Heart right ventricle (tissue), 16 donors: ENCODE measurements around the gene UGT1A7. TPM values are rescaled to one million over a fixed set of nuclear protein-coding genes. Genes with fewer than 3 reads are reported as not detected.

Experiments
- ATAC-seq, 8 donors: fragments of 200-7000 bp; cut with Tn5 transposase; one replicate each; pipeline ENCODE4 v1.9.1; 2020; ENCODE audit warnings: mild to moderate bottlenecking in 8 of 8, moderate library complexity in 8 of 8, moderate number of reproducible peaks in 1 of 8
- DNase-seq, 2 donors: peaks; one replicate each; pipeline ENCODE4 v3.0.0-alpha.2; 2020
- H3K27ac ChIP-seq, 10 donors: fragments of 200-600 bp; sonication (generic) in 2 of 10; one replicate each; pipeline versions ENCODE4 v1.5.0 to v1.8.0; 2020 to 2022; ENCODE audit warnings: mild to moderate bottlenecking in 3 of 10
- H3K27me3 ChIP-seq, 7 donors: fragments of 200-600 bp; one replicate each; pipeline ENCODE4 v1.8.0; 2021 to 2022; ENCODE audit warnings: mild to moderate bottlenecking in 2 of 7
- H3K36me3 ChIP-seq, 9 donors: fragments of 200-600 bp; sonication (generic) in 1 of 9; one replicate each; pipeline versions ENCODE4 v1.5.0 to v1.8.0; 2020 to 2022; ENCODE audit warnings: mild to moderate bottlenecking in 2 of 9
- H3K4me1 ChIP-seq, 9 donors: fragments of 200-600 bp; sonication (generic) in 1 of 9; one replicate each; pipeline versions ENCODE4 v1.5.0 to v1.8.0; 2020 to 2022; ENCODE audit warnings: mild to moderate bottlenecking in 4 of 9
- H3K4me3 ChIP-seq, 10 donors: fragments of 200-600 bp; sonication (generic) in 2 of 10; one replicate each; pipeline versions ENCODE4 v1.5.0 to v1.8.0; 2020 to 2022; ENCODE audit warnings: mild to moderate bottlenecking in 7 of 10, moderate library complexity in 2 of 10
- H3K9me3 ChIP-seq, 11 donors: fragments of 200-600 bp in 10 of 11; sonication (generic) in 2 of 11; one replicate each; pipeline versions ENCODE4 v1.5.0 to v1.8.0; 2013 to 2022; ENCODE audit warnings: mild to moderate bottlenecking in 2 of 11, control low read depth in 1 of 11, moderate library complexity in 1 of 11
- CTCF ChIP-seq, 9 donors: fragments of 200-600 bp; sonication (generic) in 2 of 9; IDR thresholded peaks; one replicate each; pipeline versions ENCODE4 v1.5.0 to v1.8.0; 2021 to 2022; ENCODE audit warnings: antibody characterized with exemption in 9 of 9, mild to moderate bottlenecking in 5 of 9, moderate library complexity in 1 of 9
- WGBS, 2 donors: extraction: QIAGEN DNeasy Blood & Tissue Kit; methylation state at CpG; one replicate each; pipeline ENCODE4 v1.1.7; 2013; ENCODE audit warnings: inconsistent platforms in 1 of 2; 5-methylcytosine and 5-hydroxymethylcytosine counted together
- intact Hi-C, 10 donors: fragments of 100-400 bp; cut with DNase I; formaldehyde crosslinking; loops; one replicate each; pipeline versions ENCODE4 v1.11.1 to v1.14.2; 2022
- polyA plus RNA-seq, 2 donors: library from polyadenylated mRNA; stranded (reverse); fragments of 200-250 nt; gene quantifications; one replicate each; pipeline ENCODE4 v1.2.3, GENCODE V29; 2013
- total RNA-seq, 10 donors: library from RNA; stranded (reverse); fragmentation: NEBNext Ultra II Directional in 3 of 10; extraction: Animal tissue kit (Norgen Biotek cat#: 25700) in 3 of 10; gene quantifications; one replicate each; pipeline versions ENCODE4 v1.2.1 to v1.2.4, GENCODE V29; 2021 to 2023
- donor health status: Arrhythmogenic right ventricular cardiomyopathy.
- donor health status: ischemic (EF 13 %, LVEDD 7.1; RV severe dilation, severe dysfunction).
- donor health status: healthy with polysubstance abuse.
- donor health status: DM: no; HTN: yes; CAD: no.
- donor health status: DM: no; HTN: no; CAD: no.
- donor health status: ischemic (EF 25% LVEDD 6.9; RV normal size, moderate dysfunction).
- donor health status: ischemic (EF 25% LVEDD 5.7; RV mildly dilated, moderate dysfunction).
- donor health status: healthy.
- donor health status: DM: yes; HTN: yes; CAD: no.
- donor health status: Ischemic cardiomyopathy.
- donor health status: ischemic (EF 35%, LVEDD 5.7; RV mildly dilated, moderate dysfunction).
- donor health status: nonischemic (EF 11% LVEDD 7.7; RV severe dilation, severe dysfunction).
- donor health status: DM: yes; HTN: yes; CAD: no.
- donor health status: PGD.
- donor health status: ischemic (EF 29% LVEDD 5.4; RV normal size, mild dysfunction).
- donor health status: nonischemic (EF 23%, LVEDD 6.1; RV moderate dilation, normal function).

The UGT1A7 gene
- total and polyA plus RNA-seq, 12 donors: 0.01 TPM; not detected in 11

- DNase-seq (no peak), ATAC-seq (no peak)
- Histone ChIP-seq H3K4me1 (no peaks in the 10 kb centered on the region), H3K27me3 (peaks cover 0 to 20% (median 11%) of the 10 kb centered on the region in 7 donors), H3K36me3 (no peaks in the 10 kb centered on the region), H3K4me3 (no peak overlapping the region), H3K27ac (no peak overlapping the region), H3K9me3 (peaks cover 0 to 5% (median 0%) of the 10 kb centered on the region in 11 donors)
- 66 to 71% methylated on average over 8 of the region's 8 CpGs for WGBS, 2 donors
- TF ChIP-seq CTCF (IDR thresholded peaks at IDR 0.05): no peak
- intact Hi-C loops: no loop called here
Measured at GRCh38 chr2:233803994-233804393, 122.3 kb downstream of the UGT1A7 start.

GRCh38 chr2:233807215-233807865 is 125.6 kb downstream of the UGT1A7 start:
- Histone ChIP-seq H3K4me1 (no peaks in the 10 kb centered on the region), H3K27ac (no peak overlapping the region), H3K4me3 (no peak overlapping the region), H3K36me3 (no peaks in the 10 kb centered on the region), H3K27me3 (peaks cover 0 to 32% (median 14%) of the 10 kb centered on the region in 7 donors), H3K9me3 (no peaks in the 10 kb centered on the region)
- TF ChIP-seq CTCF (IDR thresholded peaks at IDR 0.05): no peak
- WGBS, 2 donors: 68 to 69% methylated on average over 12 of the region's 12 CpGs
- intact Hi-C loops: loop anchor here in 1 of 10 donors (5.0 kb wide), 1 partner anchor 1595 kb away; no protein-coding TSS in a partner anchor
- no peak for DNase-seq
- no peak for ATAC-seq

GRCh38 chr2:233807966-233808935 is 126.5 kb downstream of the UGT1A7 start:
- ATAC-seq (no peak), DNase-seq (no peak)
- H3K4me3 ChIP-seq: no peak overlapping the region
- no peaks in the 10 kb centered on the region for H3K36me3 ChIP-seq
- H3K27ac ChIP-seq: no peak overlapping the region
- peaks cover 0 to 28% (median 14%) of the 10 kb centered on the region in 7 donors for H3K27me3 ChIP-seq
- 73 to 80% methylated on average over 10 of the region's 10 CpGs for WGBS, 2 donors
- intact Hi-C loops: loop anchor here in 1 of 10 donors (5.0 kb wide), 1 partner anchor 1596 kb away; no protein-coding TSS in a partner anchor
- no peak for TF ChIP-seq CTCF (IDR thresholded peaks at IDR 0.05)
- no peaks in the 10 kb centered on the region for H3K4me1 ChIP-seq
- H3K9me3 ChIP-seq: no peaks in the 10 kb centered on the region

DNA sequence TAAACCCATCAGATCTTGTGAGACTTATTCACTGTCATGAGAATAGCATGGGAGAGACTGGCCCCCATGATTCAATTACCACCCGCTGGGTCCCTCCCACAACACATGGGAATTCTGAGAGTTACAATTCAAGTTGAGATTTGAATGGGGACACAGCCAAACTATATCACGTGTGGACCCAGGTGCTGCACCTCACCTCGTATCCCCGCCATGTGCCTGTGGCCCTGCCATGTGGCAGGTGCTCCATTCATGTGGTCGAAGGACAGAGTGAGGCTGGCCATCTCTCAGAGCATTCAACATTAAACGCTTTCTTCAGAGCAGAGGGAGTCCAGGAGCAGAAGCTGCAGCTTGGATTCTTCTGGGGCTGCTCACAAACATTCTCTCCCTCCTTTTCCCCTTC is 128.7 kb downstream of the UGT1A7 start:
- TF ChIP-seq CTCF (IDR thresholded peaks at IDR 0.05): no peak
- DNase-seq: no peak

More for the DNA sequence above, 128.7 kb downstream of the UGT1A7 start:
- Histone ChIP-seq H3K27ac (no peak overlapping the region), H3K36me3 (no peaks in the 10 kb centered on the region), H3K27me3 (peaks cover 0 to 36% (median 14%) of the 10 kb centered on the region in 7 donors), H3K4me1 (no peaks in the 10 kb centered on the region), H3K4me3 (no peak overlapping the region), H3K9me3 (no peaks in the 10 kb centered on the region)
- ATAC-seq: no peak
- WGBS, 2 donors: 83 to 85% methylated on average over 6 of the region's 6 CpGs
- intact Hi-C loops: no loop called here
